GM18873 (cell line): ENCODE measurements around the gene NRG4.
"Not testable (repeated sequence)": the region's sequence is repeated elsewhere in the genome, so short reads cannot be mapped to it uniquely, and the experiment has no call there.

Experiments used
- ATAC-seq: cut with Tn5 transposase; IDR thresholded peaks from one replicate; pipeline ENCODE4 v1.9.1; 2021; ENCODE audit warnings: mild to moderate bottlenecking, moderate library complexity, moderate number of reproducible peaks; ENCODE audit not compliant: unreplicated experiment, low FRiP score

NRG4 gene

DNA sequence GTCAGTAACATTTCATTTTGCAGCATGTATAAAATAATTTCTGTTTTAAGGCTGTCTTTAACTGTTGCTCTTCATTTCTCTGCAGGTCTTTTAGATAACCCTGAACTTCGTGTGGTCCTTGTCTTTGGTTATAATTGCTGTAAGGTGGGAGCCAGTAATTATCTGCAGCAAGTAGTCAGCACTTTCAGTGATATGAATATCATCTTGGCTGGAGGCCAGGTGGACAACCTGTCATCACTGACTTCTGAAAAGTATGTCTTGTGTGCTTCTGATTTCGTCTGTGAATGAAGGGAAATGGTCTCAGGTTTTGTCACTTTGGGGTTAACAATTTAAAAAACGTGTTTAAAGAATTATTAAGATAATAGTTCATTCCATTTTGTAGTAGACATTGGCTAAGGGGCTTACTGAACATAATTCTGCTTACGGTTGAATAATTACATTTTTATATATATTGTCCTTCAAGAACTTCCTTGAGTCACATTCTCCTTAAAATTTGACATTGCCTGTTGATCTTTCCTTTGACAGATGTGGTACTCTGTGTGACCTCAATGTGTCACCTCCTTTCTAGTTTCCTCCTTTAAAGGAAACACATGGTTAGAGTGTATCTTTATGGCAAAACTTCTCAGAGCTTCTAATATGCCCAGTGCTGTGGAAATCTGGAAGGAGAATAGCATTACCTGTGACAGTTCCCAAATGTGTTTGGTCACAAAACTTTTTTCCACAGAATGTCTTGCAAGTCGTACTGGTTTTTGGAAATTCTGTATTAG, 82.2 kb downstream of the NRG4 start:
- ATAC-seq: no peak

- no peak for ATAC-seq
Observed at GRCh38 chr15:75928680-75929608, 83.3 kb downstream of the NRG4 start.

- no peak for ATAC-seq
Observed at GRCh38 chr15:75927601-75928000, 84.6 kb downstream of the NRG4 start.

DNA sequence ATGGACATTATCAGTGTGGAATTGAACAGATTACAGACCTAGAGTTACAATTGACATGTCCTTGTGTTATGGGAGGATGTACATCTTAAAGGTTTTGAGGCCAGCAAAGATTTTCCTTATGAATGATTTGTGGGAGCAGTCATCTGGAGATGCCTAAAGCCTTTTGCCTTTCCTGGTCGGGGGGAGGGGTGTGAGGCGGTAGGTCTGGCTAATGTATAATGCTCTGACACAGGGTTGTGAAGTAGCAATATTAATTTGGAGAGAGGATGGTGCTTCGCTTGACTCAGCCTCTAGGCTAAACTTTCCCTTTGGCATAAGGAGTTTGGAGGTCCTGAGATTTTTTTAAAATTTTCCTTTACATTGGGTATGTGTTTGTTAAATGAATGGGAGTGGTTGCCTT, 85.3 kb downstream of the NRG4 start:
- no peak for ATAC-seq

DNA sequence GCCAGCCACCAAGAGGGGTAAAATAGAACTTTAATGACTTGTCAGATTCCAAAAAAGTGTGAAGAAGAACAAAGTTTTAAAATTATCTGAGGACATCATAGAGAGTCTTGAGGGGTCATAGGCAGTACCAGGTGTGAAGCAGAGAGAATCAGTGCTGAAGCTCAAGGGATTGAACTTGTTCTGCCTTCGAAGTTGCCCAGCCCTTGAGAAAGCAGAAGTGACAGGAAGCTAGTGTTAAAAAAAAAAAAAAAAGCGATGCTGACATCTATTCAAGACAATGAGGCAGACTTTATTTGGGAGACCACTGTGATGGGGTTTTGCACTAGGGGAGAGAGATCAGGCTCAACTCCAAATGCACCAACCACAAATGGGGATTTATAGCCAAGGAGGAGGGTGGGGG, 86.8 kb downstream of the NRG4 start:
- no peak for ATAC-seq

GRCh38 chr15:75924576-75924975, 87.6 kb downstream of the NRG4 start:
- no peak for ATAC-seq

GRCh38 chr15:75923756-75924155, 88.5 kb downstream of the NRG4 start:
- no peak for ATAC-seq

DNA sequence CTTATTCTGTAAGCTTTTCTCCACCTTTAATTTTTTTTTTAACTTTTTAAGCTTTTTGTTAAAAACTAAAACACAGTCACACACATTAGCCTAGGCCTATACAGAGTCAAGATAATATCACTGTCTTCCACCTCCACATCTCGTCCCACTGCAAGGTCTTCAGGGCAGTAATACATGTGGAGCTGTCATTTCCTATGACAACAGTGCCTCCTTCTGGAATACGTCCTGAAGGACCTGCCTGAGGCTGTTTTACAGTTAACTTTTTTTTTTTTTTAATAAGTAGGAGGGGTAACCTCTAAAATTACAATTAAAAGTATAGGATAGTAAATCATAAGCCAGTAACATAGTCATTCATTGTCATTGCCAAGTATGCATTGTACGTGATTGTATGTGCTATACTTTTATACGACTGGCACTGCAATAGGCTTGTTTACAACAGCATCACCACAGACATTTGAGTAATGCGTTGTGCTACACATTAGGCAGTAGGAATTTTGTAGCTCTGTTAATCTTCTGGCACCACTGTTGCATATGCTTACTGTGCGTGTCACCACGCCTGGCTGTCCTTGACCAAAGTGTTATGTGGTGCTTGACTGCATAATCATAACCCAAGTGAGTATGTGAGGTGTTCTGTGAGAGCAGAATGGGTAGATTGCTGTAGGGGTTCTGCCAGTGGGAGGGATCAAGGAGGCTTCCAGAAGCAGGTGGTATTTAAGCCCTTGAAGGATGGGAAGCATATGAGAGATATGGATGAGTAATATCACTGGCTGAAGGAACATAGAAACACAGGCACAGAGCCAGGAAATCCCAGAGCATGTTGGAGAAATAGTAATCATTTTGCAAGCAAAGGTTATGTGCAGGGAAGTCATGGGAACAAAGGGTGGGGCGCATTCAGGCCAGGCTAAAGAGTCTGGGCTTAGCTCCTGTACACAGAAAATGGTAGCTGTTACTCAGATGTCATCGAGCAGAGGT, 90.2 kb downstream of the NRG4 start:
- ATAC-seq: no peak

GRCh38 chr15:75920079-75920478, 92.1 kb downstream of the NRG4 start:
- ATAC-seq: no peak

DNA sequence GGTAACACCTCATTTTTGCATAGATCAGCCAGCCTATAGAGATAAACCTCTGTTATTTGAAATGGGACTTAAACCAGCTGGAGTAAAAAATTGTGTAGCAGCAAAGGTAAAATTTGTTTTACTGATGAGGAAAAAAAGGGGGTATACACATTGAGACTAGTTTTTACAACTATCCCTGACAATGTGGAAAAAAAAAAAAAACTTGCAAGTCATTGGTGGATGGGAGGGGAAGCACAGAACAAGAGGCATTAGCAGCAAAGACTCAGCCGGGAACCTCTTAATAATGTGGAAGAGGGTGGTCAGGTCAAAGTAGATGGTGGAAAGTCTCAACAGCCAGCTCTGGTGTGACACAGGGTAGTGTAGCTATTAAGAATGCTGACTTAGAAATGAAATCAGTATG, 94.1 kb downstream of the NRG4 start:
- no peak for ATAC-seq

- ATAC-seq: no peak
Observed at GRCh38 chr15:75916978-75917377, 95.2 kb downstream of the NRG4 start.

GRCh38 chr15:75910355-75910754, 101.9 kb downstream of the NRG4 start:
- not testable (repeated sequence) for ATAC-seq

DNA sequence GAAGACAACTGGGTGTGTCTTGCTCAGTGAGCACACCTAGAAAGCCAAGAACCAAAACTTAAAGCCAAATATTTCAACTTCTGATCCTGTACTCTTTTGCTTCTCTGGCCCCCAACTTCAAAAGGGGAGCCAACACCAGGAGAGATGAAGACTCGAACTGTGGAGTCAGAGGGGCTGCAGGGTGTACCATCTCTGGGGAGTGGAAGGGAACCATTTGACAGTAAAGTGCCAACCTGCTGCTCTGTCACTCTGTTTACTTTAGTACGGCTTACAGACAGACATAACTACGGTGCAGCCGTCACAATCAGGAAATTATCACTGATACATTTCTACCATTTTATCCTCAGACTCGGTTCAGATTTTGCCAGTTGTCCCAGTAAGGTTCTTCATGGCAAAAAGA, 107.0 kb downstream of the NRG4 start:
- ATAC-seq: no peak

DNA sequence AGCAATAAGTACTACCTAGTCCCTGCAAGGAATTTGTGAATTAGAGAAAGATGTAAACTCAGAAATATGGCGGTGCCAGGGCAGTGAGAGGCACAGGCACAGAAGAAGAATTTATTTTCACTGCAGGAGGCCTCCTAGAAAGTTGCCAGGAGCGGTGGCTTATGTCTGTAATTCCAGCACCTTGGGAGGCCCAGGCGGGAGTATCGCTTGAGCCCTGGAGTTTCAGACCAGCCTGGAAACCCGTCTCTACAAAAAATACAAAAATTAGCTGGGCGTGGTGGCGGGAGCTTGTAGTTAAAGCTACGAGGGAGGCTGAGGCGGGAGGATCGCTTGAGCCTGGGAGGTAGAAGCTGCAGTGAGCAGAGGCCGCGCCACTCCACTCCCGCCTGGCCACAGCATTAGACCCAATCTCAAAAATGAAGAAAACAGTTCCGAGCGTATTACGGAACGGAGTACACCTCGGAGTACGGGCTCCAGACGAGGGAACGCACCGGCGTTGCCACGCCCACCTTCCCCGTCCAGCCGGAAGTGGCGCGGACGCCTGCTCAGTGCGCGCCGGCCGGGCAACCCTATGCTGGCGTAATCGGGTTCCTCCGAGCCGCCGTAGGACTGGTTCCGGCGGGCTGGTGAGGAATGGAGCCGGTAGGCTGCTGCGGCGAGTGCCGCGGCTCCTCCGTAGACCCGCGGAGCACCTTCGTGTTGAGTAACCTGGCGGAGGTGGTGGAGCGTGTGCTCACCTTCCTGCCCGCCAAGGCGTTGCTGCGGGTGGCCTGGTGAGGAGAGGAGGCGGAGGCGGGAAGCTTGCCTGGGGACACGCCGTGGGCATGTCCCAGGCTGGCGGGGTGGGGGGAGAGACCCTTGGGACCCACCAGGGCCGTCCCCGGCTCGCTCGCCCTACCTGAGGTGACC, 108.6 kb downstream of the NRG4 start, which contains the start of gene FBXO22:
TSS of gene FBXO22 (plus strand) at position 548 of the 909 bp plus-strand sequence. CDS start at position 634, 86 bp downstream.
- peak; percentile 79 for ATAC-seq

DNA sequence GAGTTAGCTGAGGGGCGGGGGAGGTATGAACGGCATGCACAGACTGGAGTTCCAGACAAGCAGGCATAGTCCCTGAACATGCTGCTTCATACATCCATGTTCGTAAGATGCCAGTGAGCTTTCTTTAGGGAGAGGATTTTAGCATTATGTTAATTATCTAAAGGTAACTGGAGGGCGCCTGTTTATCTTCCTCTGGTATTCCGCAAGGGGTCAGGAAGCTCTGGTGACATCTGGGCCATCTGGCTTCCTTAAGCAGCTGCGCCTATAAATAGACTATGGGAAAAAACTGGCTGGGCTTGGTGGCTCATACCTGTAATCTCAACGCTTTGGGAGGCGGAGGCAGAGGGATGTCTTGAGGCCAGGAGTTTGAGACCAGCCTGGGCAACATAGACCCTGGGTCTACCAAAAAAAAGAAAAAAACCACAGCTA, 110.1 kb downstream of the NRG4 start:
- ATAC-seq: no peak

- ATAC-seq: no peak
Observed at GRCh38 chr15:75900577-75900976, 111.6 kb downstream of the NRG4 start.

- ATAC-seq: no peak
Observed at GRCh38 chr15:75895731-75896130, 116.5 kb downstream of the NRG4 start.

- ATAC-seq: no peak
Observed at GRCh38 chr15:75891895-75892294, 120.3 kb downstream of the NRG4 start.
